ENCODE measurements around the gene TRIM69.
"Not testable (repeated sequence)": the region's sequence is repeated elsewhere in the genome, so short reads cannot be mapped to it uniquely, and the experiment has no call there.

The TRIM69 gene

DNA sequence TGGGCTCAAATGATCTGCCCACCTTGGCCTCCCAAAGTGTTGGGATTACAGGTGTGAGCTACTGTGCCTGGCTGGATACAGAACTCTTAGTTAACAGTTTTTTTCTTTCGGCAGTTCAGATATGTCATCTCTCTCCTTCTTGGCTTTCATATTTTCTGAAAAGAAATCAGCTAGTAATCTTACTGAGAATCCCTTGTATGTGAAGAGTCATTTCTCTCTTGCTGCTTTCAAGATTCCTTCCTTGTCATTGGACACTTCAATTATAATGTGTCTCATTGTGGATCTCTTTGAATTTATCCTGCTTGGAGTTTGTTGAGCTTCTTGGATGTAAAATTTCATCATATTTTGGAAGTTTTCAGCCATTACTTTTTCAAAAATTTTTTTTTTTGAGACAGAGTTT is 17.0 kb downstream of the TRIM69 start:
- DNase-seq = no peak

DNA sequence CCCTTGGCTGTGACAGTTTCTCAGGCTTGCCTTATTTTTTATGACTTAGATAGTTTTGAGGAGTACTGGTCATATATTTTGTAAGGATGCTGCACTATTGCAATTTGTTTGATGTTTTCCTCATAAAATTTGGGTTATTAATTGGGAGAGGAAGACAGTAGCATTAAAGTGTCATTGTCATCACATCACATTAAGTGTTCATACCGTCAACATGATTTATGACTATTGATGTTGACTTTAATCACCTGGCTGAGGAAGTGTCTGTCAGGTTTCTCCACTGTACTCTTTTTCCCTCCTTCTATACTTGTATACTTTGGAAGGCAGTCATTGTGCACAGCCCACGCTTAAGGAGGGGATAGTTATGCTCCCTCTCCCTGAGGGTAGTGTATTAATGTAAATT is 26.9 kb downstream of the TRIM69 start:
- no peak for DNase-seq

DNA sequence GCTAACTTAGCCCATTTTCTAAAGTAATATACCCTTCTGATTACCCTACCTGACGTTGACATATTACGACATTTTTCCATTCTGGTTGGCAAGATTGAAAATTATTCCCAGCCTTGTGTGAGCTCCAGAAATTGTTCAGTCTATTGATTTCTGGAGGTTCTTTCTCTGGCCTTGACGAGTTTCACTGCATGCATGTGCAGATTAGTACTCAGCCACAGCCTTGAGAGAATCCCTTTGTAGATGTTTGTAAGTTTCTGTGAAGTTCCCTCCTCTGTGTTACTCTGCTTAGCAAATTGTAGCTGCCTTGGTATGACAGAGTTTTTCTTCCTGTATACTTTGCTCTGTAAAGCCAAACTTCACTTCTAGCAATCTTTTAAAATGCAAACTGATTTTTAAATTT is 27.5 kb downstream of the TRIM69 start:
- no peak for DNase-seq

DNA sequence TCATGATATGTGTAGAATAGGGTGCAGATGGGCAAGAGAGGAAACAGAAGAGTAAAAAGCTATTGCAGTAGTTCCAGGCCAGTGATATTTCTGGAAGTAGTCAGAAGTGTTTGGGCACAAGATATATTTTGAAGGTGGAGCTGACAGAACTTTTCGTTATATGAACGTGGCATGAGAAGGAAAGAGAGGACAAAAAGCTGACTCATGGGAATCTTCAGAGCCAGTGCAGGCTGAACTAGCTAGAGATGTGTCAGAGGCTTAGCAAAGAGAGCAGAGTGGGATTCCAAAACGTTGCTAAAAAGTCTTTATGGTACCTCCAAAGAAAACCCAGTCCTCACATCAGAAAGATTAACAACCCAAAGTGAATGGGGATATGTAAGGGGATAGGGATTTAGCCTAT is 28.7 kb downstream of the TRIM69 start:
- DNase-seq = no peak

DNA sequence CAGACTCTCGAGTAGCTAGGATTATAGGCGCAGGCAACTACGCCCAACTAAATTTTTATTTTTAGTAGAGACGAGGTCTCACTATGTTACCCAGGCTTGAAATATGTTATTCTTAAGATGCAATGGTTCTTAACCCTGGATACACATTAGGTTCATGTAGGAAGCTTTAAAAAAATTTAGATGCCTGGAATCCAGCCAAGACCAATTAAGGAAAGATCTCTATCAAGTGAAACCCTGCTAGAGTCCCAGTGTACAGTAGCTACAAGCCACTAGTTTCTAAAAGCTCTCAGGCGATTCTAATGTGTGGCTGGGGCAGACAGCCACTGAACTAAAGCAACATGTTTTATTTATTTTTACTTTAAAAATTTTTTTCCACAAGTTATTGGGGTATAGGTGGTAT is 33.2 kb downstream of the TRIM69 start:
- DNase-seq = no peak

DNA sequence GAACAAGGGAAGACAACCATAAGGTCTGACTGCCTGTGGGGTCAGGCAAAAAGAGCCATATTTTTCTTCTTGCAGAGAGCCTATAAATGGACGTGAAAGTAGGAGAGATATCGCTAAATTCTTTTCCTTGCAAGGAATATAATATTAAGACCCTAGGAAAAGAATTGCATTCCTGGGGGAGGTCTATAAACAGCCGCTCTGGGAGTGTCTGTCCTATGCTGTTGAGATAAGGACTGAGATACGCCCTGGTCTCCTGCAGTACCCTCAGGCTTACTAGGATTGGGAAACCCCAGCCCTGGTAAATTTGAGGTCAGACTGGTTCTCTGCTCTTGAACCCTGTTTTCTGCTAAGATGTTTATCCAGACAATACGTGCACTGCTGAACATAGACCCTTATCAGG is 34.4 kb downstream of the TRIM69 start:
- not testable (repeated sequence) for DNase-seq

DNA sequence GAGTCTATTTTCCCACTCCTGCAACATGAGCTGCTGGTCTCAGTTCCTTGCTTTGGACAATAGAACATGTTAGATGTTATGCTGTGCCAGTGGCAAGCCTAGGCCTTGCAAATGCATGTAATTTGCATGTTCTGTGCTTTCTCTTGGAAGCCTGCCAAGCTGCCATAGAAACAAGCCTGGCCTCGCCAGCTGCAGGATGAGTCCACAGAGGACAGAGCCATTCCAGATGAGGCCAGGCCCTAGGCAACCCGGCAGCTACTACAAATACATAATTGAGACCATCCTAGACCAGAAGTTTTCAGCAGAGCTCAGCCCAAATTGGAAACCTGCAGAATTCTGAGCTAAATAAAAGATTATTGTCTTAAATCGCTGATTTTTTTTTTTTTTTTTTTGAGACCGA is 39.6 kb downstream of the TRIM69 start:
- peak; percentile 58 for DNase-seq

DNA sequence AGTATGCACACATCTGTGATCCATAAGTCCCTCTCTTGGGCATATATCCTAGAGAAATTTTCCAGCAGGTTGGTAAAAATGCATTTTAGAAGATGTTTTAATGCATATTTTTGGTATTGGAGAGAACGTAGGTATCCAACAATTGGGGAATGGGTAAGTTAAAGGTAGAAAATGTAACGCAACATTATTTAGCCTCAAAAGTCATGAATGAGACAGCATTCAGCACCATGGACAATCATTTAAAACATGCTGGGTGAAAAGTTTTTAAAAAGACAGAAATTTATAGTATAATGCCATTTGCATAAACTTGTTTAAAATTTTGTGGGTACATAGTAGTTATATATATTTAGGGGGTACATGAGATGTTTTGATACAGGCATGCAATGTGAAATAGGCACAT is 43.4 kb downstream of the TRIM69 start:
- DNase-seq = no peak

DNA sequence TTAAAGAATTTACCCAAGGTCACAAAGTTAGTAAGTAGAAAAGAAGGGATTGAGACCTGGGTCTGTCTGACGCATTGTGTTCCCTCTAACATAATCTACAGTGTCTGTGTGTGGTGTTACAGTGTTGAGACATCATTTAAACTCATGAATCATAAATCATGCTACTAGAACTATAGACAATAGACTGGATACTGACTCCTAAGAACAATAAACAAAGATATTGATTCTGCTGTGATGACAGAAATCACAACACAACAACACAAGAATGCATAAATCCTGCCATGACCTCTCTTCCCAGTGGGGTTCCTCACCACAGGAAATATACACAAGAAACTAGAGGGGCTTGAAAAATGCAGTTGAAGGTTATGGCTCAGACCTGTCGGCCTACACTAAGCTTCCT is 44.3 kb downstream of the TRIM69 start:
- DNase-seq = no peak

DNA sequence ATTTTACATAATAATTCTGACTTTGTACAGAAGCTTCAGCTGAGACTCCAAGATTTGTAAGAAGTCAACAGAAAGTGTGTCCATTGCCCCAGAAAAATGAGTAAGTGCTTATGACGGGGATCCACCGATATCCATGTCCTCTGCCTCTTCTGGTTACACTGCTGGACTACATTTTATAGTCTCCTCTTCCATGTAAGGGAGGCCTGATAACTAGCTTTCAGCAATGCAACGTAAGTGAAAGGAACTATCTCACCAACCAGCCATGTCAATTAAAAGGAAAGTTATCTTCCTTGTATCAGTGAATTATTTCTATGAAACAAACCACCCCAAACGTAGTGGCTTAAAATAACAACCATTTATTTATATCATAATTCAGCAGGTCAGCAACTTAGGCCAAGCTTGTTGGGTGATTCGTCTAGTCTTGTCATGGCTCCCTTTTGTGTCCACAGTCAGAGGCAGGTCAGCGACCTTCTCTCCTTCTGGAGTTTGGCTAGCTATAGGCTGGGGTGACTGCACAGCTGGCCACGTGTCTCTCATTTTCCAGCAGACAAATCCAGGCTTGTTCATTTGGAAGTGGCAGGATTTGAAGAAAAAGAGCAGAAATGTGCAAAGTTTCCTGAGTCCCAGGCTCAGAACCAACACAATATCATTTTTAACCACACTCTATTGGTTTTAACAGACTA is 44.9 kb downstream of the TRIM69 start:
- no peak for DNase-seq

DNA sequence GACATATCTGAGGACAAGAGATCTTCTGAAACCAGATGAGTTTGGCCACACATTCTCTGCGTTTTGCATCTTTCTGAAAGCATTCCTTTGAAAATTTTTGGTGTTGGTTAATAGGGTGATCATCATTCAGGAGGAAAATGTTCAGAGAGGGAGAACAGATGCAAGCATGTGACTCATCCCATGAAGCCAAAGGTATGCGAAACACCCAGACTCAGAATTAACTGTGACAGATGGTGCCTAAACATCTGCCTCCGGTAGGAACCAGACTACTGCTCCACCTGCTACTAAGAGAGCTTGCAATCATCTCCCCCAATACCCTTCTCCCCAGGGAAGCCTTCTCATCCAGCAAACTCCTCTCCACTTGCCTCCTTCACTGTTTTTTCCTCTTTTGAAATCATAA is 46.2 kb downstream of the TRIM69 start:
- no peak for DNase-seq

DNA sequence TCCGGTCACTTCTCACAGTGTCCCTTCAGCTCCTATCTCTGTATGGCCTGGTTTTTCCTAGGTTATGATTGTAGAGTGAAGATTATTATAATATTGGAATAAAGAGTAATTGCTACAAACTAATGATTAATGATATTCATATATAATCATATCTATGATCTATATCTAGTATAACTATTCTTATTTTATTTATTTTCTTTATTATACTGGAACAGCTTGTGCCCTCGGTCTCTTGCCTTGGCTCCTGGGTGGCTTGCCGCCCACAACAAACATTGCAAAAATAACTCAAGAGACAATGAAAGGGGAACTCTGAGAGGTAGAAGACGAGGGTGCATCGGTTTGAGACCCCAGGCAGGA is 48.6 kb downstream of the TRIM69 start:
- DNase-seq = not testable (repeated sequence)

DNA sequence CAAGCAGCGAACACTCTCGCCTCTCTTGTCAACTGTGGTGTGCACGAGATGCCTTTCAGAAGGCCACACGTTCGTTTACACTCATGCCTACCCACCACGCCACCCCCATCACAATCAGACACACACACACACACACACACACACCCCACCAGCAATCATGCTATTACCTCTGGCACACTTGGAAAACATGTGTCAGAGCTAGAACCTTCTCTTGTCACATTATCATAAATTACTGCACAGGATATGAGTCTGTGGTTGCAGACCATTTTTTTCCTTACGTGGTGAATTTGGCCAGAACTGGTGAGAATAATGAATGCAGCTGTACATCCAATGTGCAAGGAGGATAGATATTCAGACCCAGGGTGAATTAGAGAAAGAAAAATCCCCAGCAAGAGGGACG is 52.4 kb downstream of the TRIM69 start:
- no peak for DNase-seq

DNA sequence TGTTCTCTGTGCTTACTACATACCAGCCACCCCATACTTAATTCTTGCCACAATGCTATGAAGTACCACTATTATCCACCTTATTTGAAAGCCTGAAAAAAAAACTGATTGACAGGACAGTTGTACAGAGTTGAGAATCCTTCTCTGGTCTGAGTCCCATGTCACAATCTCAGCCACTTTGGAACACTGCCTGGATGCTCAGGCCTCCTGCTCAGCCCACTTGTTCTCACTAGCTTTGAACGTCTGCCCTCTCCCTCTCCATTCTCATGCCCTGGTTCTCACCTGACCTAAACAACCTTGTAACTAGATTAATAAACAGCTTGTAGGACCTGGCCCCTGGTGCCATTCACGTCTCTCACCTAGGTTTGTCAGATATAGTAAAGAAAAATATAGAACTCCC is 53.9 kb downstream of the TRIM69 start:
- no peak for DNase-seq

DNA sequence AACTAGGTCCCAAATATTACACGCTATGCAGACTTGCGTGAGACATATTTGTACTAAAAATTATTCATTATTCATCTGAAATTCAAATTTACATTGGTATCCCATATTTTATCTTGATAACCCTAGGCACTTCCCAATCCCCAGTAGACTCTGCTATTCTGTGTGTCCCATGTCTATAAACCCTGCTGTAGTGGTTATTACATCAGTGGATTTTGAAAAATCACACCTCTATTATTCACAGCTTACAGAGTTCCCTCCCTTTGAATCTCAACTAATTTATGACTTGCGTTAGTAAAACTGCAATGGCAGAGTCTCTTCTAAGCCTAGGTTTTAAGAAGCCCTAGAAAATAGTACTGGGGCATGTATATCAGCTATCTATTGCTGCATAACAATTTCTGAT is 54.3 kb downstream of the TRIM69 start:
- DNase-seq = no peak

DNA sequence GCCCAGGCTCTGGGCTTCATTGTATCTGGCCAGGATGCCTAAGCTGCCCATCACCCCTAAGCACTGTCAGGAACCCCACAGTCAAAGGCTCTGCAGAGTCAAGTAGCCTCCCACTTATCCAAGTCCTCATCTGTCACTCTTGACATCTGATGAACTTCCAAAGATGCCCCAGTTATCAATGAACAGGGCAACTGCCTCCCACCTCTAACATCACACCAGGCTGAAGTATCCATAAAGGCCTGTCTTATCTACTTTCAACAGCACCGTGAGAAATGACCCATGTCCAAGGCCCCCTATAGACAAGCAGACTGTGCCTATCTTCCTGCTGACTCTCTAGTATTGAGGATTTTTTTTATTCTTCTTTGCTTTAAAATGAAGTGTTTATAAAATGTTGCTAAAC is 56.4 kb downstream of the TRIM69 start:
- DNase-seq = no peak

DNA sequence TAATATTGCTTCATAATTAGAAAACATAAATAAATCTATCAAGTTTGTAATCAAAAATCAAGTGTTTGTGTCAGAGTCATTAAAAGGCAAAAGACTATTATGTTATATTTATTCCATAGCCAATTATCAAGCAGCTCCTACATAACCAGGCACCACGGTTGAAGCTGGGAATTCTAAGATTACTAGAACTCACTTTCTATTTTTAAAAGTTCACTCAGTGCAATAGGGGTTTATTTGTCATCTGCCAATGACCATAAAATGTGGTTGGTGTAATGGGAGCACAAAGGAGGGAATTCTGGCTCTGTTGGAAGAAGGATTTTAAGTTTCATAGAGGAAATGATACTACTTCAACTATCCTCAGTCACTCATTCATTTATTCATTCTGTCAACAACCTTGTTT is 57.7 kb downstream of the TRIM69 start:
- no peak for DNase-seq

DNA sequence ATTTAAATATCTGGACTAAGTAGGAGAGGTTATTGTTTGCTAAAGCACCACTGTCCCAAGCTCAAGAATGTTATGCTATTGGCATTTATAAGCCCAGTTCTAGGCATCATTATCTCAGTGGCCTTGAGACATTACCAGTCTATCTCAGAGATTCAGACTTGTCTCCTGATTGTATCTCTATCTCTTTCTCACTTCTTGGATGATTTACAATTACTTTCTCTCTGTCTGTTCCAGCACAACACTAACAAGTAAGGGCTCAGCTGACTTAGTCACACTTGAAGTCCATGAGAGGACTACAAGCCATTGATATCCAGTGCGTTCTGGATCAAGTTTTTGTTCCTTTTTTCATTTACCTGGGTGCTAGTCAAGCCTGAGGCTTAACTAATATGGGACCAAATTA is 60.2 kb downstream of the TRIM69 start:
- no peak for DNase-seq

DNA sequence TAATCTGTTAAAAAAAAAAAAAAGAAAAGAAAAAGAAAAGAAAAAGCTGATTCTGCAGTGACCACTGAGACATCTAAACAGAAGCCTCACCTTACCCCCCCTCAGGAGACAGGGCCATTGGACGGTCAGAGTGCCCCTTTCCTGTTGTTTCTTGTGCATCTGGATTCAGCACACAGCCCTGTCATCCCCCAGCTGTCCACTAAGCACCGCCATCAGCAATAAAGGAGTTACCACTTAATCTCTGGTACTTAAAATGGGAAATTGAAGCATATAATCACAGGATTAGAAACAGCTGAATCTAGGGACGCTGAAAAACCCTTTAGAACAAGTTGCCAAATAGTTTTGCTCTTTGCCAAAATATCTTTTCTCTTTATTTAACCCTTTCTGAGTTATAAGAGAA is 62.5 kb downstream of the TRIM69 start:
- DNase-seq = no peak

DNA sequence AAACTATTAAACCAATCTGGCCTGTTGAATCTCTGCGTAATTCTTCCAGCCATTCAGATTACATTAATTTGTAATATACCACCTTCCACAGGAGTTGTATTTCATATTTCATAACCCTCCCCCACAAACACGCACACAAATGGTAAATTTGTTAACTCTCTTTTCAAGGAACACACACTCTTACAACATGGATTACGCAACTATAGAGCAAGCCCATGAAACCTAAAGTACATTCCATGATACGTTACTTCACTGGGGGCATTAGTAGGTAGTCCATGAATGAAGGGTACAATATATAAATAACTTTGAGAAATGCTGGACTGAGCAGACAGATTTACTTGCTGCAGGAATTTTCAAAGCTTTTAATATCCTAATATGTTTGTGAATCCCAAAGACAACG is 65.0 kb downstream of the TRIM69 start:
- DNase-seq = no peak

DNA sequence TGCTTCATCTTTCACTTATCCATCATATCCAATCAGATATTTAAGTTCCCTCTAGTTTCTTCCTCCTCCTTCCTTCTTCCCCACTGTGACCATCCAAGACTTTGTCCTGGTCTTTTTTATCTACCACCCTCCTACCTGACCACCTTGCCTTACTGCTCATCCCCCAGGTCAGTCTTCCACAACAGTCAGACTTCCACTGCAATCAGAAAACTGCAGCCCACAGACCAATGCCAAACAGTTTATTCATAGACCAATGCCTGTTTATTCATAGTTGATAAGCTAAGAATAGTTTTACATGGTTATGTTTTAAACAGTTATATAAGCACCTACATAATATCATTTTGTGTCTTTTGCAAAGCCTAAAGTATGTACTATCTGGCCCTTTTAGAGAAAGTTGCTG is 65.5 kb downstream of the TRIM69 start:
- DNase-seq = no peak

DNA sequence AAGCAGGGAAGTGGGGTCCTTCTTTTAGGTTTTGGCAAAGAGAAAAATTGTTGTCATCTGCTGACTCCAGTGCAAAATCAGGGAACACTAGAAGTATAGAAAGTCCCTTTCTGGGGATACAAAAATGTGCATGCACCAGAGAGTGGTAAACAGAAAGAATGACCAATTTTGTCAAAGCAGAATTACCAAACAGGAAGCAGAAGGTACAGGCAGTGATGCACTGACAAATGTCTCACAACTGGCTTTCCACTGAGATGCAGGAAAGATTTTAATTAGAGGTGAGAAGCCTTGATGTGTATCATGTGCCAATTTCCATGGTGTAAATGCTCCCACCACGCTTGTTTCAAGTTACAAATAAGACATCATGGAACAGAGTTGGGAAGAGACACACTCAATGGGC is 66.0 kb downstream of the TRIM69 start:
- no peak for DNase-seq

DNA sequence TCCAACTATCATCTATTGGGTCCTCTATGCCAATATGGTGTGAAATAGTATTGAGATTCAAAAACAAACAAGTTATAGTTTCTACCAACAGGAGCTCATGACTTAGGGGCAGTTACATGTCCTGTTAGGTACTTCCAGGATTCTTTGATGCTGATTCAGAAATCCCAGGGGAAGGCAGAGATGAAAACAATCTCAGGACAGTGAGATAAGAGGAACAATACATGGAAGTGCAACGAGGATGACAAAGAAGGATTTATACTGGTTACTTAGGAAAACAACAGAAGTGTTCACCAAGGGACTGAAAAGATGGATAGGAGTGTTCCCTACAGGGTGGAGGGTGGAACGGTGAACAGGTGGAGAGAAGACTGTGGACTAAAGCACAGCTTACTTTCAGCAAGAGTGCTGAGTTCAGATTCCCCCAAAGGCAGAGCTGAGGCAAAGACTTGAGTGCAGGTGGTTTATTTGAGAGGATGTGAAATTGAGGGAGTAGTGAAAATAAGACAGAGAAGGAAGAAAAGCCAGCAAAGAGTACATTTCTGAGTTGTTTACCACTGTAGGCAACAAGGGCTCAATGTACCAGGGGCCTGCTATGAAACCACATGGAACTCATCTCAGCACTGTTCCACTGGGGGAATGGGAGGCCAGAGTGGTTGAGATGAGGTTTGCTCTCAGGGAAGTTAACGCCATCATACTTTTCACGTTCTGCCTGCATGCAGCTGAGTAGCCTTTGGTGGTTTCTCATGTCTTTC is 68.1 kb downstream of the TRIM69 start:
- no peak for DNase-seq

DNA sequence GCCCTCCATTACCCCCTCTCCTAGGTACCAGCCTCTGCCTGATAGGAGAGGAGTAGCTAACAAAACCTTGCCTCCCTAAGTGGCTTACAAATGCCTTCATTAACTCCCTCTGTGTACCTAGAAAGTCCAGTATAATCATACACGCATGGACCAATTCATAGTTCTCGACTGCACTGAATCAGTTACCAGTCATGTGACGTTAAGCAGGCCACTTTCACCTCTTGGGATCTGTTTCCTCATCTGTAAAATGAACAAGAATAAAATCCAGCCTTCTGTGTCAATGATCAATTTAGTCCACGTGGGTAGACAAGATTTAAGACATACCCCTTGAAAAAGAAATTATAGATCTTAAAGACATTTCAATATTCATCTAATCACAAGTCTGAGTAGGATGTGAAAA is 72.2 kb downstream of the TRIM69 start:
- DNase-seq = no peak

DNA sequence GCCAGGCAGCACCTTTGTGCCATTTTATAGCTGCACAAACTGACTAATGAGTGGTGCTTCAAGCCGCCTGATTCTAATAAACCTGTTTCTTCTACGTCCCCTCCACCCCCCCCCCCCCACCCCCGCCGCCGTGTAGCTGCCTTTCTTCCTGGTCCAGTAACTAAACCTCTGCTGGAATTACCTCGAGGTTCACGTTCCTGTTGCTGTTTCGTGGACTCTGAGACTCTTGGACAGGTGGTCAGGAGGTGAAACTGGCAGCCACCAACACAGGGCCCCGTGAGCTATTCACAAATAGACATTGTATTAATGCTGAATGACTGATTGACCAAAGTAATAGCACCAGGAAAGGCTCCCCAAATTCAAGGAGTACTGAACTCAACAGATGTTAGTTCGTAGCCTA is 73.9 kb downstream of the TRIM69 start:
- no peak for DNase-seq

Measured in midbrain (tissue), 1 donor.